T-helper 1 cell treated with Interleukin-12 subunit alpha and Interleukin-12 subunit beta and Interleukin-4 antibody, amounts not matched to agents 30 ng/mL and 1 ng/mL, for 36 hours (primary cell): ENCODE results near the gene OR51G1. TPM values are rescaled to one million over a fixed set of nuclear protein-coding genes. Genes with fewer than 3 reads are reported as not detected.

Experiments
- total RNA-seq: library from RNA; stranded (reverse); gene quantifications from 2 replicates; pipeline ENCODE4 v1.2.3, GENCODE V29; 2022

OR51G1 gene
- total RNA-seq, 1 donor from 2014 or later, result not detected

Other genes starting within 250 kb of the OR51G1 start
- not detected in 2 replicates for gene OR51E2, start 226.5 kb downstream of the OR51G1 start, total RNA-seq
- gene MMP26, start 219.6 kb downstream of the OR51G1 start, total RNA-seq, result not detected in 2 replicates
- not detected in 2 replicates for gene OR51F1, start 154.4 kb downstream of the OR51G1 start, total RNA-seq
- not detected in 2 replicates for gene OR52R1, start 120.0 kb downstream of the OR51G1 start, total RNA-seq
- not detected in 2 replicates for gene OR51F2, start 103.0 kb downstream of the OR51G1 start, total RNA-seq
- gene OR51S1, start 75.1 kb downstream of the OR51G1 start, total RNA-seq, result not detected in 2 replicates
- not detected in 2 replicates for gene OR51T1, start 42.4 kb downstream of the OR51G1 start, total RNA-seq
- not detected in 2 replicates for gene OR51A7, start 20.6 kb downstream of the OR51G1 start, total RNA-seq
- gene OR51G2, start 5.0 kb downstream of the OR51G1 start, total RNA-seq, result not detected in 2 replicates
- not detected in 2 replicates for gene OR51A4, start 23.3 kb upstream of the OR51G1 start, total RNA-seq
- gene OR51A2, start 31.4 kb upstream of the OR51G1 start, total RNA-seq, result not detected in 2 replicates
- gene OR51L1, start 70.5 kb upstream of the OR51G1 start, total RNA-seq, result not detected in 2 replicates
- not detected in 2 replicates for gene OR52J3, start 122.2 kb upstream of the OR51G1 start, total RNA-seq
- gene OR52E2, start 135.3 kb upstream of the OR51G1 start, total RNA-seq, result not detected in 2 replicates
- not detected in 2 replicates for gene OR52E1, start 145.2 kb upstream of the OR51G1 start, total RNA-seq
- not detected in 2 replicates for gene OR52A5, start 214.0 kb upstream of the OR51G1 start, total RNA-seq
- not detected in 2 replicates for gene OR52A1, start 230.4 kb upstream of the OR51G1 start, total RNA-seq